GM12872 (cell line): Measurements from ENCODE around the gene ABCC8.

Experiments used
- CTCF ChIP-seq: IDR thresholded peaks from 3 replicates; pipeline ENCODE4 v1.5.1; 2011; ENCODE audit warnings: low read depth, mild to moderate bottlenecking, low read length, moderate library complexity; ENCODE audit not compliant: insufficient read depth

Gene ABCC8

GRCh38 chr11:17343907-17344306 lies 132.7 kb downstream of the ABCC8 start:
- no peak for TF ChIP-seq CTCF

- no peak for TF ChIP-seq CTCF
Measured at GRCh38 chr11:17343257-17343656, 133.4 kb downstream of the ABCC8 start.
